GM11168 (cell line): ENCODE results near the gene GLG1.

Source experiments
- in situ Hi-C: fragments of 300-500 bp; cut with MboI; formaldehyde crosslinking; loops from one replicate; pipeline ENCODE4 v1.12.0; 2022; ENCODE audit warnings: low sequenced_read_pairs; ENCODE audit not compliant: unreplicated experiment

GLG1 gene

GRCh38 chr16:74617206-74617788 lies 10.4 kb upstream of the GLG1 start:
- in situ Hi-C loops: no loop called here

GRCh38 chr16:74611721-74612120 lies 4.8 kb upstream of the GLG1 start:
- in situ Hi-C loops: no loop called here

GRCh38 chr16:74608944-74609343 lies 2.0 kb upstream of the GLG1 start:
- in situ Hi-C loops: no loop called here

GRCh38 chr16:74608381-74608780 lies 1.5 kb upstream of the GLG1 start:
- in situ Hi-C loops: no loop called here

GRCh38 chr16:74607962-74608356 lies 1.0 kb upstream of the GLG1 start:
- in situ Hi-C loops: no loop called here

- in situ Hi-C loops: no loop called here
Measured at GRCh38 chr16:74607310-74607961, 522 bp upstream of the GLG1 start.

GRCh38 chr16:74605746-74606520 lies 981 bp downstream of the GLG1 start:
- in situ Hi-C loops: no loop called here

GRCh38 chr16:74605332-74605731 lies 1.6 kb downstream of the GLG1 start:
- in situ Hi-C loops: no loop called here

GRCh38 chr16:74603848-74604247 lies 3.1 kb downstream of the GLG1 start:
- in situ Hi-C loops: no loop called here

GRCh38 chr16:74601126-74601871 lies 5.6 kb downstream of the GLG1 start:
- in situ Hi-C loops: no loop called here

- in situ Hi-C loops: no loop called here
Measured at GRCh38 chr16:74596586-74596985, 10.3 kb downstream of the GLG1 start.

GRCh38 chr16:74592847-74593246 lies 14.1 kb downstream of the GLG1 start:
- in situ Hi-C loops: no loop called here

- in situ Hi-C loops: no loop called here
Measured at GRCh38 chr16:74591876-74592650, 14.9 kb downstream of the GLG1 start.

GRCh38 chr16:74586948-74587347 lies 20.0 kb downstream of the GLG1 start:
- in situ Hi-C loops: no loop called here

- in situ Hi-C loops: no loop called here
Measured at GRCh38 chr16:74585846-74586443, 21.0 kb downstream of the GLG1 start.

- in situ Hi-C loops: no loop called here
Measured at GRCh38 chr16:74583926-74584666, 22.8 kb downstream of the GLG1 start.

- in situ Hi-C loops: no loop called here
Measured at GRCh38 chr16:74582970-74583369, 23.9 kb downstream of the GLG1 start.

GRCh38 chr16:74580833-74581232 lies 26.1 kb downstream of the GLG1 start:
- in situ Hi-C loops: no loop called here

GRCh38 chr16:74578838-74579237 lies 28.1 kb downstream of the GLG1 start:
- in situ Hi-C loops: no loop called here
